HG03571 (cell line): ENCODE data around the gene SNX25.
"Not testable (repeated sequence)": the region's sequence is repeated elsewhere in the genome, so short reads cannot be mapped to it uniquely, and the experiment has no call there.

Experiments
- ATAC-seq: cut with Tn5 transposase; IDR thresholded peaks from one replicate; pipeline ENCODE4 v1.9.1; 2021; ENCODE audit not compliant: unreplicated experiment

Gene SNX25

GRCh38 chr4:185304541-185304940 lies 95.1 kb downstream of the SNX25 start:
- no peak for ATAC-seq

GRCh38 chr4:185304944-185305690 lies 95.7 kb downstream of the SNX25 start:
- ATAC-seq: peak; percentile 34

- ATAC-seq: no peak
Observed at GRCh38 chr4:185305979-185306442, 96.6 kb downstream of the SNX25 start.

GRCh38 chr4:185307136-185307950 lies 97.9 kb downstream of the SNX25 start:
- ATAC-seq: peak; percentile 81

GRCh38 chr4:185309770-185310169 lies 100.4 kb downstream of the SNX25 start:
- ATAC-seq: no peak

- ATAC-seq: no peak
Observed at GRCh38 chr4:185311113-185311888, 101.9 kb downstream of the SNX25 start.

- ATAC-seq: no peak
Observed at GRCh38 chr4:185312699-185313098, 103.3 kb downstream of the SNX25 start.

GRCh38 chr4:185317462-185317861 lies 108.1 kb downstream of the SNX25 start:
- ATAC-seq: not testable (repeated sequence)

GRCh38 chr4:185317880-185318279 lies 108.5 kb downstream of the SNX25 start:
- no peak for ATAC-seq

GRCh38 chr4:185318679-185319078 lies 109.3 kb downstream of the SNX25 start:
- no peak for ATAC-seq

- ATAC-seq: no peak
Observed at GRCh38 chr4:185322803-185323202, 113.4 kb downstream of the SNX25 start.

GRCh38 chr4:185323606-185324005 lies 114.2 kb downstream of the SNX25 start:
- no peak for ATAC-seq

GRCh38 chr4:185324361-185324760 lies 115.0 kb downstream of the SNX25 start:
- not testable (repeated sequence) for ATAC-seq

GRCh38 chr4:185325721-185326120 lies 116.3 kb downstream of the SNX25 start:
- ATAC-seq: not testable (repeated sequence)

- no peak for ATAC-seq
Observed at GRCh38 chr4:185328586-185328985, 119.2 kb downstream of the SNX25 start.

GRCh38 chr4:185329879-185330510 lies 120.6 kb downstream of the SNX25 start:
- ATAC-seq: not testable (repeated sequence)

GRCh38 chr4:185332575-185333464 lies 123.4 kb downstream of the SNX25 start:
- no peak for ATAC-seq

GRCh38 chr4:185334326-185334725 lies 124.9 kb downstream of the SNX25 start:
- ATAC-seq: no peak

GRCh38 chr4:185335579-185335978 lies 126.2 kb downstream of the SNX25 start:
- no peak for ATAC-seq

GRCh38 chr4:185339941-185340340 lies 130.5 kb downstream of the SNX25 start:
- no peak for ATAC-seq
